WTC11 (cell line): ENCODE data around the gene RAD9A. TPM values are rescaled to one million over a fixed set of nuclear protein-coding genes. Genes with fewer than 3 reads are reported as not detected.

Source experiments
- ATAC-seq: fragments of 200-7000 bp; cut with Tn5 transposase; 2 replicates; pipeline ENCODE4 v1.10.0; 2021; ENCODE audit warnings: mild to moderate bottlenecking, moderate library complexity
- CTCF ChIA-PET: fragments of 300-600 bp; sonication (Branson Sonifier 250); formaldehyde crosslinking; loops from one replicate; lab custom pipeline; 2021; ENCODE audit warnings: antibody characterized with exemption; lab: Charles Lee
- POLR2A ChIA-PET: fragments of 350-600 bp; sonication (Branson Sonifier 250); formaldehyde crosslinking; loops from one replicate; lab custom pipeline; 2021; ENCODE audit warnings: antibody characterized with exemption; lab: Charles Lee
- DNase-seq: peaks from one replicate; pipeline ENCODE4 v3.0.0; 2021; ENCODE audit warnings: low spot score
- H3K27ac Mint-ChIP-seq: 2 replicates; pipeline ENCODE4 v1.8.0; 2021; ENCODE audit warnings: mixed read lengths
- H3K27me3 Mint-ChIP-seq: 2 replicates; pipeline ENCODE4 v1.8.0; 2021; ENCODE audit warnings: low read depth, mild to moderate bottlenecking, moderate library complexity, mixed read lengths
- H3K36me3 Mint-ChIP-seq: 2 replicates; pipeline ENCODE4 v1.8.0; 2021; ENCODE audit warnings: mixed read lengths
- H3K4me1 Mint-ChIP-seq: 2 replicates; pipeline ENCODE4 v1.8.0; 2022; ENCODE audit warnings: mixed read lengths
- H3K4me3 Mint-ChIP-seq: 2 replicates; pipeline ENCODE4 v1.8.0; 2021; ENCODE audit warnings: mild to moderate bottlenecking, moderate library complexity, mixed read lengths
- H3K9me3 Mint-ChIP-seq: 2 replicates; pipeline ENCODE4 v1.8.0; 2021; ENCODE audit warnings: mixed read lengths
- CREB1 ChIP-seq: sonication (generic); formaldehyde crosslinking; IDR thresholded peaks from 2 replicates; pipeline ENCODE4 v1.8.0; 2023; ENCODE audit warnings: mild to moderate bottlenecking, missing genetic modification reagents
- CREM ChIP-seq: sonication (generic); formaldehyde crosslinking; IDR thresholded peaks from 2 replicates; pipeline ENCODE4 v1.8.1; 2022; ENCODE audit warnings: mild to moderate bottlenecking, missing genetic modification reagents, moderate library complexity
- GABPB1 ChIP-seq: sonication (generic); formaldehyde crosslinking; IDR thresholded peaks from 2 replicates; pipeline ENCODE4 v1.8.1; 2023; ENCODE audit warnings: mild to moderate bottlenecking, missing genetic modification reagents
- IRF1 ChIP-seq: sonication (generic); formaldehyde crosslinking; IDR thresholded peaks from 2 replicates; pipeline ENCODE4 v1.8.0; 2023; ENCODE audit warnings: missing genetic modification reagents
- JAZF1 ChIP-seq: fragments of 250-450 bp; sonication (Bioruptor Pico); IDR thresholded peaks from 2 replicates; pipeline ENCODE4 v1.9.0; 2021; ENCODE audit warnings: moderate library complexity, mild to moderate bottlenecking, inconsistent platforms
- NR2C2 ChIP-seq: sonication (generic); formaldehyde crosslinking; IDR thresholded peaks from 2 replicates; pipeline ENCODE4 v1.8.0; 2022; ENCODE audit warnings: mild to moderate bottlenecking, missing genetic modification reagents
- NR3C1 ChIP-seq: sonication (generic); formaldehyde crosslinking; conservative IDR thresholded peaks from 2 replicates; pipeline ENCODE4 v1.8.1; 2023; ENCODE audit warnings: low read depth, mild to moderate bottlenecking, missing genetic modification reagents
- OVOL2 ChIP-seq: fragments of 250-450 bp; sonication (Bioruptor Pico); IDR thresholded peaks from 2 replicates; pipeline ENCODE4 v1.9.0; 2021; ENCODE audit warnings: mild to moderate bottlenecking, borderline replicate concordance
- PRRX2 ChIP-seq: fragments of 250-450 bp; sonication (Bioruptor Pico); IDR thresholded peaks from 2 replicates; pipeline ENCODE4 v1.8.0; 2021; ENCODE audit warnings: mild to moderate bottlenecking
- RORB ChIP-seq: fragments of 250-450 bp; sonication (Bioruptor Pico); IDR thresholded peaks from 2 replicates; pipeline ENCODE4 v1.9.0; 2021; ENCODE audit warnings: mild to moderate bottlenecking
- TEAD4 ChIP-seq: sonication (generic); formaldehyde crosslinking; IDR thresholded peaks from 2 replicates; pipeline ENCODE4 v1.8.0; 2022; ENCODE audit warnings: mild to moderate bottlenecking, missing genetic modification reagents
- USF2 ChIP-seq: sonication (generic); formaldehyde crosslinking; IDR thresholded peaks from 2 replicates; pipeline ENCODE4 v1.8.1; 2023; ENCODE audit warnings: mild to moderate bottlenecking, missing genetic modification reagents, moderate library complexity
- ZNF121 ChIP-seq: sonication (generic); formaldehyde crosslinking; IDR thresholded peaks from 2 replicates; pipeline ENCODE4 v1.8.0; 2023; ENCODE audit warnings: missing genetic modification reagents
- ZNF219 ChIP-seq: sonication (generic); formaldehyde crosslinking; IDR thresholded peaks from 2 replicates; pipeline ENCODE4 v1.8.0; 2023; ENCODE audit warnings: missing genetic modification reagents, mild to moderate bottlenecking, borderline replicate concordance
- ZNF396 ChIP-seq: fragments of 250-450 bp; sonication (Bioruptor Pico); IDR thresholded peaks from 2 replicates; pipeline ENCODE4 v1.8.0; 2021; ENCODE audit warnings: mild to moderate bottlenecking, moderate library complexity, borderline replicate concordance
- ZNF416 ChIP-seq: fragments of 250-450 bp; sonication (Bioruptor Pico); IDR thresholded peaks from 2 replicates; pipeline ENCODE4 v1.9.0; 2021; ENCODE audit warnings: mild to moderate bottlenecking, inconsistent platforms
- total RNA-seq: library from RNA; stranded (reverse); gene quantifications from 3 replicates; pipeline ENCODE4 v1.2.3, GENCODE V29; 2021
- TF ChIP-seq, protein P1 (sequence below): sonication (generic); formaldehyde crosslinking; IDR thresholded peaks from 2 replicates; pipeline ENCODE4 v1.8.0; 2022; ENCODE audit warnings: mild to moderate bottlenecking, missing genetic modification reagents
- TF ChIP-seq, protein P2 (sequence below): sonication (generic); formaldehyde crosslinking; IDR thresholded peaks from 2 replicates; pipeline ENCODE4 v1.8.1; 2022; ENCODE audit warnings: low read depth, missing genetic modification reagents, borderline replicate concordance
- TF ChIP-seq, protein P3 (sequence below): sonication (generic); formaldehyde crosslinking; IDR thresholded peaks from 2 replicates; pipeline ENCODE4 v1.8.1; 2023; ENCODE audit warnings: mild to moderate bottlenecking, missing genetic modification reagents, borderline replicate concordance

The RAD9A gene
- total RNA-seq, 1 experiment from 2014 or later: 45.5 TPM

- H3K36me3 Mint-ChIP-seq: no peaks in the 10 kb centered on the region
- H3K9me3 Mint-ChIP-seq: no peaks in the 10 kb centered on the region
- CTCF ChIA-PET: interaction anchor here (1.2 to 25.7 kb wide), 5 partner anchors 9 to 24 kb away, joined by 4 to 842 read pairs (median 22); partner anchors contain the start of gene POLD4
- H3K4me3 Mint-ChIP-seq: no peak overlapping the region
- H3K27me3 Mint-ChIP-seq: peaks cover 70% of the 10 kb centered on the region
- H3K27ac Mint-ChIP-seq: no peak overlapping the region; the same call in 1 of the 2 replicates
- no peak for ATAC-seq
- TF ChIP-seq, protein P1, sequence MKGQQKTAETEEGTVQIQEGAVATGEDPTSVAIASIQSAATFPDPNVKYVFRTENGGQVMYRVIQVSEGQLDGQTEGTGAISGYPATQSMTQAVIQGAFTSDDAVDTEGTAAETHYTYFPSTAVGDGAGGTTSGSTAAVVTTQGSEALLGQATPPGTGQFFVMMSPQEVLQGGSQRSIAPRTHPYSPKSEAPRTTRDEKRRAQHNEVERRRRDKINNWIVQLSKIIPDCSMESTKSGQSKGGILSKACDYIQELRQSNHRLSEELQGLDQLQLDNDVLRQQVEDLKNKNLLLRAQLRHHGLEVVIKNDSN (CRISPR knock-in tag): no peak
- TF ChIP-seq, protein P2, sequence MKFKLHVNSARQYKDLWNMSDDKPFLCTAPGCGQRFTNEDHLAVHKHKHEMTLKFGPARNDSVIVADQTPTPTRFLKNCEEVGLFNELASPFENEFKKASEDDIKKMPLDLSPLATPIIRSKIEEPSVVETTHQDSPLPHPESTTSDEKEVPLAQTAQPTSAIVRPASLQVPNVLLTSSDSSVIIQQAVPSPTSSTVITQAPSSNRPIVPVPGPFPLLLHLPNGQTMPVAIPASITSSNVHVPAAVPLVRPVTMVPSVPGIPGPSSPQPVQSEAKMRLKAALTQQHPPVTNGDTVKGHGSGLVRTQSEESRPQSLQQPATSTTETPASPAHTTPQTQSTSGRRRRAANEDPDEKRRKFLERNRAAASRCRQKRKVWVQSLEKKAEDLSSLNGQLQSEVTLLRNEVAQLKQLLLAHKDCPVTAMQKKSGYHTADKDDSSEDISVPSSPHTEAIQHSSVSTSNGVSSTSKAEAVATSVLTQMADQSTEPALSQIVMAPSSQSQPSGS (CRISPR knock-in tag): no peak
- TF ChIP-seq OVOL2 (CRISPR knock-in tag) (no peak), CREB1 (CRISPR knock-in tag) (no peak), CREM (CRISPR knock-in tag) (no peak), JAZF1 (CRISPR knock-in tag) (no peak), ZNF219 (CRISPR knock-in tag) (no peak)
- DNase-seq: no peak
- H3K4me1 Mint-ChIP-seq: peaks cover 37% of the 10 kb centered on the region
- POLR2A ChIA-PET: interaction anchor here (1.1 kb wide), 1 partner anchor 10 kb away, joined by 3 read pairs; no protein-coding TSS in a partner anchor
These were observed 22.5 kb upstream of the RAD9A start for GRCh38 chr11:67369275-67369674.

DNA sequence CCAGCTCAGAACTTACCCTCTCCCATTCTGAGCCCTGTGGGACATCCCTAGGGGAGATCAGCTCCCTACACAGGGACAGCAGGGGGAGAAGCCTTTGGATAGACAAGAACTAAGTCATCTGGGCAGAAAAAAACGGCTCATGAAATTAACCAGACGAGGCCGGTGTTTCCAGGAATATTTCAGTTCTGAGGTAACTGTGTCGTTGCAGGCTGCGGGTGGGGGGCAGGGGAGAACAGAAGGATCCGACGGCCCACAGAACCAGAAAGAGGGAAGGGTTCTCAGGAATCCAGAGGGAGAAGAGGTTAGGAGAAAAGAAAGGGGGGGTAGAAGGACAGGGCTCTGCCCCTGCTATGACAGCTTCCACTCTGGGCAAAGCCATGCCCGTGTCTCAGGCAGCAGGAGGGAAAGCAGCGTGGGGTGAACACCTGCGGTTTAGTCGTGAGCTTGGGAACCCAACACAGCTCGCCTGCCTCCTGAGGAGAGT lies 21.9 kb upstream of the RAD9A start:
- Mint-ChIP-seq H3K4me3 (no peak overlapping the region), H3K27me3 (peaks cover 72% of the 10 kb centered on the region), H3K9me3 (no peaks in the 10 kb centered on the region), H3K4me1 (peaks cover 42% of the 10 kb centered on the region), H3K27ac (no peak overlapping the region), H3K36me3 (no peaks in the 10 kb centered on the region)
- TF ChIP-seq, protein P3, sequence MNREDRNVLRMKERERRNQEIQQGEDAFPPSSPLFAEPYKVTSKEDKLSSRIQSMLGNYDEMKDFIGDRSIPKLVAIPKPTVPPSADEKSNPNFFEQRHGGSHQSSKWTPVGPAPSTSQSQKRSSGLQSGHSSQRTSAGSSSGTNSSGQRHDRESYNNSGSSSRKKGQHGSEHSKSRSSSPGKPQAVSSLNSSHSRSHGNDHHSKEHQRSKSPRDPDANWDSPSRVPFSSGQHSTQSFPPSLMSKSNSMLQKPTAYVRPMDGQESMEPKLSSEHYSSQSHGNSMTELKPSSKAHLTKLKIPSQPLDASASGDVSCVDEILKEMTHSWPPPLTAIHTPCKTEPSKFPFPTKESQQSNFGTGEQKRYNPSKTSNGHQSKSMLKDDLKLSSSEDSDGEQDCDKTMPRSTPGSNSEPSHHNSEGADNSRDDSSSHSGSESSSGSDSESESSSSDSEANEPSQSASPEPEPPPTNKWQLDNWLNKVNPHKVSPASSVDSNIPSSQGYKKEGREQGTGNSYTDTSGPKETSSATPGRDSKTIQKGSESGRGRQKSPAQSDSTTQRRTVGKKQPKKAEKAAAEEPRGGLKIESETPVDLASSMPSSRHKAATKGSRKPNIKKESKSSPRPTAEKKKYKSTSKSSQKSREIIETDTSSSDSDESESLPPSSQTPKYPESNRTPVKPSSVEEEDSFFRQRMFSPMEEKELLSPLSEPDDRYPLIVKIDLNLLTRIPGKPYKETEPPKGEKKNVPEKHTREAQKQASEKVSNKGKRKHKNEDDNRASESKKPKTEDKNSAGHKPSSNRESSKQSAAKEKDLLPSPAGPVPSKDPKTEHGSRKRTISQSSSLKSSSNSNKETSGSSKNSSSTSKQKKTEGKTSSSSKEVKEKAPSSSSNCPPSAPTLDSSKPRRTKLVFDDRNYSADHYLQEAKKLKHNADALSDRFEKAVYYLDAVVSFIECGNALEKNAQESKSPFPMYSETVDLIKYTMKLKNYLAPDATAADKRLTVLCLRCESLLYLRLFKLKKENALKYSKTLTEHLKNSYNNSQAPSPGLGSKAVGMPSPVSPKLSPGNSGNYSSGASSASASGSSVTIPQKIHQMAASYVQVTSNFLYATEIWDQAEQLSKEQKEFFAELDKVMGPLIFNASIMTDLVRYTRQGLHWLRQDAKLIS (CRISPR knock-in tag): no peak
- TF ChIP-seq PRRX2 (CRISPR knock-in tag) (no peak), GABPB1 (CRISPR knock-in tag) (no peak), NR2C2 (CRISPR knock-in tag) (no peak), ZNF219 (CRISPR knock-in tag) (no peak), NR3C1 (CRISPR knock-in tag) (no peak), ZNF416 (no peak), USF2 (CRISPR knock-in tag) (no peak), TEAD4 (CRISPR knock-in tag) (no peak), IRF1 (CRISPR knock-in tag) (no peak), RORB (no peak), JAZF1 (CRISPR knock-in tag) (no peak), ZNF396 (CRISPR knock-in tag) (no peak), ZNF121 (CRISPR knock-in tag) (no peak)
- ATAC-seq: no peak
- POLR2A ChIA-PET: interaction anchor here (0.6 to 1.1 kb wide), 4 partner anchors 8 to 130 kb away, joined by 3 read pairs; no protein-coding TSS in a partner anchor
- DNase-seq: no peak
- CTCF ChIA-PET: interaction anchor here (0.5 to 25.7 kb wide), 12 partner anchors 10 to 342 kb away, joined by 3 to 842 read pairs (median 5); partner anchors contain the start of genes POLD4 and PPP1CA
